Lower leg skin (tissue), 3 donors: ENCODE measurements around the gene CIZ1.

Experiments
- POLR2A ChIP-seq, 2 donors: fragments of 450-650 bp; IDR thresholded peaks; one replicate each; pipeline ENCODE4 v1.6.1; 2016 to 2017; ENCODE audit warnings: antibody characterized with exemption in 2 of 2, mild to moderate bottlenecking in 1 of 2, moderate library complexity in 1 of 2
- TF ChIP-seq, protein P1 (sequence below), 3 donors: fragments of 450-650 bp; IDR thresholded peaks; one replicate each; pipeline ENCODE4 v1.5.1; 2016; ENCODE audit warnings: antibody characterized with exemption in 3 of 3, mild to moderate bottlenecking in 3 of 3, moderate library complexity in 2 of 3

GRCh38 chr9:128159784-128160602, 31.4 kb downstream of the CIZ1 start, which contains the start of gene BBLN:
- TF ChIP-seq, protein P1, sequence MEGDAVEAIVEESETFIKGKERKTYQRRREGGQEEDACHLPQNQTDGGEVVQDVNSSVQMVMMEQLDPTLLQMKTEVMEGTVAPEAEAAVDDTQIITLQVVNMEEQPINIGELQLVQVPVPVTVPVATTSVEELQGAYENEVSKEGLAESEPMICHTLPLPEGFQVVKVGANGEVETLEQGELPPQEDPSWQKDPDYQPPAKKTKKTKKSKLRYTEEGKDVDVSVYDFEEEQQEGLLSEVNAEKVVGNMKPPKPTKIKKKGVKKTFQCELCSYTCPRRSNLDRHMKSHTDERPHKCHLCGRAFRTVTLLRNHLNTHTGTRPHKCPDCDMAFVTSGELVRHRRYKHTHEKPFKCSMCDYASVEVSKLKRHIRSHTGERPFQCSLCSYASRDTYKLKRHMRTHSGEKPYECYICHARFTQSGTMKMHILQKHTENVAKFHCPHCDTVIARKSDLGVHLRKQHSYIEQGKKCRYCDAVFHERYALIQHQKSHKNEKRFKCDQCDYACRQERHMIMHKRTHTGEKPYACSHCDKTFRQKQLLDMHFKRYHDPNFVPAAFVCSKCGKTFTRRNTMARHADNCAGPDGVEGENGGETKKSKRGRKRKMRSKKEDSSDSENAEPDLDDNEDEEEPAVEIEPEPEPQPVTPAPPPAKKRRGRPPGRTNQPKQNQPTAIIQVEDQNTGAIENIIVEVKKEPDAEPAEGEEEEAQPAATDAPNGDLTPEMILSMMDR (IDR thresholded peaks at IDR 0.05) = no peak
- TF ChIP-seq POLR2A (IDR thresholded peaks at IDR 0.05) = peak in 1 of 2 donors; percentile 9
